RWPE2 (cell line): Measurements from ENCODE around the gene PRSS36.

ENCODE experiments used
- ATAC-seq: fragments of 200-7000 bp; cut with Tn5 transposase; 3 replicates; pipeline ENCODE4 v1.9.1; 2021; ENCODE audit warnings: low read depth
- DNase-seq: peaks from one replicate; pipeline ENCODE4 v3.0.0-alpha.2; 2020; ENCODE audit warnings: low spot score
- H3K27ac ChIP-seq: fragments of 450-650 bp; 2 replicates; pipeline ENCODE4 v1.5.1; 2017; ENCODE audit warnings: mild to moderate bottlenecking; ENCODE audit not compliant: poor library complexity, severe bottlenecking
- H3K27me3 ChIP-seq: fragments of 250-450 bp; sonication (Bioruptor Pico); 2 replicates; pipeline ENCODE4 v1.5.1; 2021; ENCODE audit warnings: mild to moderate bottlenecking, moderate library complexity; ENCODE audit not compliant: insufficient read depth, poor library complexity, severe bottlenecking
- H3K36me3 ChIP-seq: fragments of 250-450 bp; sonication (Bioruptor Pico); 2 replicates; pipeline ENCODE4 v1.5.1; 2020; ENCODE audit warnings: low read depth, mild to moderate bottlenecking, moderate library complexity
- H3K4me1 ChIP-seq: fragments of 250-450 bp; sonication (Bioruptor Pico); 2 replicates; pipeline ENCODE4 v1.5.1; 2021; ENCODE audit warnings: mild to moderate bottlenecking, moderate library complexity; ENCODE audit not compliant: insufficient read depth, poor library complexity, severe bottlenecking
- H3K4me3 ChIP-seq: fragments of 250-450 bp; sonication (Bioruptor Pico); 2 replicates; pipeline ENCODE4 v1.5.1; 2021; ENCODE audit warnings: mild to moderate bottlenecking, moderate library complexity; ENCODE audit not compliant: severe bottlenecking
- H3K9me3 ChIP-seq: fragments of 250-450 bp; sonication (Bioruptor Pico); 2 replicates; pipeline ENCODE4 v1.5.1; 2021; ENCODE audit warnings: mild to moderate bottlenecking, moderate library complexity; ENCODE audit not compliant: severe bottlenecking
- CTCF ChIP-seq: fragments of 450-650 bp; IDR thresholded peaks from one replicate; pipeline ENCODE4 v1.5.1; 2017; ENCODE audit warnings: mild to moderate bottlenecking, moderate library complexity; ENCODE audit not compliant: poor library complexity, severe bottlenecking

PRSS36 gene

GRCh38 chr16:31094424-31095120, 55.3 kb downstream of the PRSS36 start, which contains the start of gene VKORC1:
Gene VKORC1, minus strand, starts transcription at chr16:31094797. Its CDS starts 68 bp downstream, at chr16:31094729.
- peak within 1 kb of the TSS; percentile 81 for H3K27ac ChIP-seq
- no peaks in the 10 kb centered on the region for H3K4me1 ChIP-seq
- peak; percentile 98 for DNase-seq
- TF ChIP-seq CTCF = no peak
- H3K9me3 ChIP-seq = no peaks in the 10 kb centered on the region
- H3K4me3 ChIP-seq = peak within 1 kb of the TSS; percentile 66
- H3K27me3 ChIP-seq = no peaks in the 10 kb centered on the region
- peak; percentile 95 for ATAC-seq
- H3K36me3 ChIP-seq = peaks cover 24% of the 10 kb centered on the region

- Histone ChIP-seq H3K9me3 (no peaks in the 10 kb centered on the region), H3K36me3 (peaks cover 29% of the 10 kb centered on the region), H3K27me3 (no peaks in the 10 kb centered on the region), H3K27ac (peak overlapping the region; percentile 81), H3K4me3 (peak overlapping the region; percentile 66), H3K4me1 (no peaks in the 10 kb centered on the region)
- DNase-seq = peak; percentile 49
- ATAC-seq = no peak; the same call in 2 of the 3 replicates
- no peak for TF ChIP-seq CTCF
These were observed 55.8 kb downstream of the PRSS36 start for GRCh38 chr16:31094088-31094423.

- DNase-seq (peak; percentile 61), ATAC-seq (peak; percentile 26)
- peak overlapping the region; percentile 81 for H3K27ac ChIP-seq
- H3K4me1 ChIP-seq = no peaks in the 10 kb centered on the region
- no peaks in the 10 kb centered on the region for H3K27me3 ChIP-seq
- no peak for TF ChIP-seq CTCF
- peaks cover 32% of the 10 kb centered on the region for H3K36me3 ChIP-seq
- H3K4me3 ChIP-seq = peak overlapping the region; percentile 66
- no peaks in the 10 kb centered on the region for H3K9me3 ChIP-seq
These were observed 56.6 kb downstream of the PRSS36 start for GRCh38 chr16:31093132-31093703.

GRCh38 chr16:31092330-31092729, 57.5 kb downstream of the PRSS36 start:
- Histone ChIP-seq H3K27me3 (no peaks in the 10 kb centered on the region), H3K9me3 (no peaks in the 10 kb centered on the region), H3K4me1 (no peaks in the 10 kb centered on the region), H3K27ac (no peak overlapping the region), H3K4me3 (no peak overlapping the region), H3K36me3 (peaks cover 32% of the 10 kb centered on the region)
- ATAC-seq (no peak), DNase-seq (no peak)
- no peak for TF ChIP-seq CTCF

- no peaks in the 10 kb centered on the region for H3K9me3 ChIP-seq
- H3K4me1 ChIP-seq = no peaks in the 10 kb centered on the region
- DNase-seq = no peak
- H3K36me3 ChIP-seq = peaks cover 32% of the 10 kb centered on the region
- no peak for TF ChIP-seq CTCF
- no peak overlapping the region for H3K4me3 ChIP-seq
- no peak for ATAC-seq
- no peaks in the 10 kb centered on the region for H3K27me3 ChIP-seq
- H3K27ac ChIP-seq = no peak overlapping the region
These were observed 59.3 kb downstream of the PRSS36 start for GRCh38 chr16:31090540-31090939.
